GM21526 (cell line): ENCODE measurements around the gene ARVCF.

ENCODE experiments used
- ATAC-seq: cut with Tn5 transposase; IDR thresholded peaks from one replicate; pipeline ENCODE4 v1.9.1; 2021; ENCODE audit warnings: moderate library complexity; ENCODE audit not compliant: unreplicated experiment, low FRiP score

The ARVCF gene

GRCh38 chr22:20018001-20018400 is 1.4 kb upstream of the ARVCF start:
- no peak for ATAC-seq

DNA sequence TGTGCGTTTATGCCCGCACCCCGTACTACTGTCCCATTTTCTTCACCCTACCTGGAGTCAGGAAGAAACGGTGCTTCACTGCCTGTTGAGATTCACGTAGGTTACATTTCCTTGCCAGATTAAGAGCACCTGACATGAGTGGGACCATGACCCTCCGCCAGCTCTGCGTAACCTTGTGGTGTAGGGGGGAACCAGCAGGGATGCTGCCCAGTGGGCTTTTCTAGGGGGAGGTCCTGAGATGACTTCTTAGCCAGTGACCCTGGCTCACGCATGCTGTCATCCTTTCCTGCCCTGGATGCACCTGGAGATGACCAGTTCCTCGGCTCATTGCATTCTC is 967 bp upstream of the ARVCF start:
- no peak for ATAC-seq

- ATAC-seq, result no peak
Measured at GRCh38 chr22:20015971-20016733, 471 bp downstream of the ARVCF start.

DNA sequence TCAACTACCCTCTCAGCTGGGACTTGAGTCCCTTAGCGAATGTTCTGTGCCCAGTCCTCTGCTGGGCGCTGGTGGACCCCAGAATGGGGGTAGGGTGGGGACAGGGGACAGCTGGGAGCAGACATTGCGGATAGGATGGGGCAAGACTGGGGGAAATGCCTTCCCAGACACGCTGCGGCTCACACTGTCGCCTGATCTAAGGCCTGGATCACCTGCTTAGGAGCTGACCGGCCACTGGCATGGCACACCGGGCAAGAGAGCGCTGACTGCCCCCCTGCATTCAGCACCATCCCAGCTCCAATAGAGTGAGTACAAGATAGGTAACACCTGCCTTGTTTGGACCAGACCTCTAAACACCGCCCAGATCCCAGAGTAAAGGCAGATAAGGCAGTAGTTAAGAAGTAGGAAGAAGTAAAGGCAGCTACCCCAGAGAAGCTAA is 1.4 kb downstream of the ARVCF start:
- no peak for ATAC-seq

DNA sequence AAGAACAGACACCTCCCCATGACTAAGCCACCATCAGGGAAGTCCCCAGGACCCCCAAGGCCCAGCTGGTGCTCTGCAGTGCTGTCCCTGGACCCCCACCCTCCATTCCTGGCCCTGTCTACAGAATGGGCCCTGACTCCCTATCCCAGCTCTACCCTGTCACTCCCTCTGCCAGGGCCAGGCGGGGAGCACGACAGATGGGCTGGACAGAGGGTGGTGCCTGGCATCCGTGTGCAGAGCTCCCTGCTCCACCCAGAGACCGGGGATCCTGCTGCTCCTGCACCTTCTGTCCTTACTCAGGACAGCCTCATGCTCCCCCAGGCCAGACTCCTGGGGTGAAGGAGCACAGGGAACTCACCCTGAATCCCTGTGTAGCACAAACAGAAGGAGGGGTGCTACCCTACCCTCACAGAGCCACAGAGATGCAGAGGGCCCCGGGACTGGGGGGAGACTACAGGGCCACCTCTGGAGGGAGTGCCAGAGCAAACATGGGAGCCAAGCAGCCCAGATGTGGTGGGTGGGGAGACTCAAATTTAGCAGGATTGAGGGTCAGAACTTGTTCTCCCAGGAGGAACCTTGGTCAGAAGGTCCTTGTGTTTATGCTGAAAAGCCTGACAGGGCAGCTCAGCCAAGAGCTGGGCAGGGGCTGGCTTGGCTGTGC is 2.0 kb downstream of the ARVCF start:
- ATAC-seq, result no peak

GRCh38 chr22:20013382-20013871 is 3.2 kb downstream of the ARVCF start:
- no peak for ATAC-seq

GRCh38 chr22:20012741-20013331 is 3.8 kb downstream of the ARVCF start:
- ATAC-seq, result no peak

- no peak for ATAC-seq
Measured at GRCh38 chr22:20011993-20012740, 4.5 kb downstream of the ARVCF start.

DNA sequence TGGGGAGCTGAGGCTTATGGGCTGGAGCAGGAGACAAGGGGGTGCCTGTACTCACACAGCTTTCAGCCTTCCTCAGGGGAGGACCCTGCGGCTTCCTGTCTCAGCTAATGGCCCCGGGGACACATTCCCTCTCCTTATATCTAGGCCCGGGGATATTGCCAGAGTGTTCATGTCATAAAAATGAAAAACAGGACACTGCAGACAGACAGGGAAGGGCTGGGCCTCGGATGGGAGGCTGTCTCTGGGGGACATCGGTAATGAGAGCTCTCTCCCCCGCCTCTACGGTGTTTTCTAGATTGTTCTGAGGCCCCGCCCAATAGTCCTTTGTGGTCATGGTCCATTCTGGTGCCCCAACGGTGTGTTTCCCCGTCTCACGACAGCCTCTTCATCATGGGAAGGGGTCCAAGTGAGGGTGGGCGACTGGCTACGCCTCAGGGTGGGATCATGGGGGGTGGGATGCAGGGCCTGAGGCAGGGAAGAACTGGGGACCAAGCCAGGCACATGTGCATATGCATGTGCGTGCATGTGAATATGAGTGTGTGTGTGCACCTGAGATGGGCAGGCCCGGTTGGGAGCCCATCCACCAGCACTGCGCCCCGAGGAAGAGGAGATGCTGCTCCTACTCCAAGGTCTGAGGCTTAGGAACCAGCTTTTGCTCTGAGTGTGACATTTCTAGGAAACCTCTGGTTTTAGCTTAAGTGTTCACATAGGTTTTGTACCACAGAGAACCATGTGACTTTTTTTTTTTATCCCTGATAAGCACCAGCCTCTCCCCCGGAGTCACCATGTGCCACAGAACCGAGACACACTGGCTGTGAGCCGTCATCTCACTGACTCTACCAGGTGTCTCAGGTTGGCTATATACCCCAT is 5.3 kb downstream of the ARVCF start:
- no peak for ATAC-seq

DNA sequence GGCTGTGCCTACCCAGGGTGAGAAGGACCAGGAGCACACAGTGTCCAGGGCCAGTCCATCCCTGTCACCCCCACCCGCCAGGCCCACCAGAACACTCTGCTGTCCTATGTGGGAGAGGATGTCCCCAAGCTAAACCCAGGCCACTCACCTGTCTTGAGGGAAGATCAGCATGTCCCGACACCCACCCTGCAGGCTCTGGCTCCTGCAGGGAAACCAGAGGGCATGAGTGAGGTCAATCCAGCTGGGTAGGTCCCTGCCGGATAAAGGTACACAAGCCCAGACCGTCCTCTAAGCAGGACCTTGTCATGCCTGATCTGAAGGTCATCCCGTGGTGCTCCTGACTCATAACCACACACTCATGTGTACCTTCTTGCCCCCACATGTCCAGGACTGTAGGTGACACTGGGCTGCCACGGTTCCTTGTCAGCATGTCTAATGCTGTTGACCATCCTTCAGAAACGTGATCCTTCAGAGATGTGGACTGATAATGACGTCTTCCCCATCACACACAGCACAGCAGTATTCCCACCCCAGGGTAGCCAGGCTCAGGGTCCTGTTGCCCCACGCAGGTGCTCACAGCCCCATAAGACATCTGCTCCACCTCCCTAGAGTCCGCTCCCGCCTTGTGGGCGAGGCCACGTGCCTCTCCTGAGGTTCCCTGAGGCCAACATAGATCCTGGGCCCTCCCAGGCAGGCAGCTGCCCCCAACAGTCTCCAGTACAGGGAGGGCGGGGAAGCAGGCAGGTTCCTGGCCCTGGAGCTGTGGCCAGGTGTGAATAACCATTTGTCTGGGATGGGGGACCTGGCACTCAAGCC is 6.1 kb downstream of the ARVCF start:
- no peak for ATAC-seq

GRCh38 chr22:20009582-20010306 is 6.9 kb downstream of the ARVCF start:
- ATAC-seq, result no peak

DNA sequence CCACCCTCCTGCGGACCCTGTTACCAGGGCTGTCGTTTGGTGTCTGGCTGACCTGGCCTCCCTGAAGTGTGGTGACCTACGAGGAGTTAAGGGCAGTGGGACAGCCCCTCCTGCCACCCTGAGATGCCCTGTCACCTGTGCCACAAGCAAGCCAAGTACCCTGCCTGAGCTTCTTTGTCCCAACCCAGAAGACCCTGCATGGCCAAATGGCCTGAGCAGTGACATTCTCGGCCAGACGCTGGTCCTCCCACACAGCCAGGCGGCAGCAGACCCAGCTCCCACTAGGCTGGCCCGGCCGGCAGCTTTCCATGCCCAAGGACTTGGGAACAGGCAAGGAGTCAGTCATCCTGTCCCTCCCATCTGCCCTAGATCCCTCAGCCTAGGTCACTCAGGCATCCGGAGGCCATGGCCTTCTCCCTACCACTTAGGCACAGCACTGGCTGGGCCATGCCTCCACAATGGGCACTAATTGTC is 7.6 kb downstream of the ARVCF start:
- no peak for ATAC-seq

DNA sequence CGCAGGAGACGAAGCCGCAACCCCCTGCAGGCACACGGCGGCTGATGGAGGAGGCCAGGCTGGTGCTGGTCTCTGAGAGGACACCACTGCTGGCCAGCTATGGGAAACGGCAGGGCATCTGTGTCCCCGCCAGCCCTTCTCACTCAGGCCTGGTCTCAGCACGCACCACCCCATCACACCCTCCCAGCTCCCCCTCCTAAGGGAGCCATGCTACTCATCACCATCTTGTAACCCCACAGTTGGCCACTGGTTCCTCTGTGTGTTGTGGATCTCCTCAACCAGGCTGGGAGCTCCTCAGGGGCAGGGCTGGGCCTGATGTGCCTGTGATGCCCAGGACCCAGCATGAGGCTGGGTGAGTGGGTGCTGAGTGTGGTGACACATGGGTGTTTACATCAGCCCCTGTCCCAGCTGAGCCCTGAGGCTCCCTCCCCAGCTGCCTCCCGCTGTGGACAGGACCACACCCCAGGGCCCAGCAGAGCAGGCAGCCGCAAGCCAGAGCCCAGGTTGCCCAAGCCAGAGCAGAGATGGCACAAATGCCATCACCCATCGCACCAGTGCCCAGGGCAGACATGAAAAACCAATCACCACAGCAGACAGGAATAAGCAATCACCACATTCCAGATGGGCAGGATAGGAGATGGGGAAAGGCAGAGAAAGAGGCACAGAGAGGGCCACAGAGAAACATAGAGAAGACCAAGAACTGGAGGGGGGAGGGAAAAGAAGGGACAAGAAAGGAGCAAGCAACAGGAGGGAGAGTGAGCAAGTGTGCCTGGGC is 8.2 kb downstream of the ARVCF start:
- ATAC-seq, result no peak

DNA sequence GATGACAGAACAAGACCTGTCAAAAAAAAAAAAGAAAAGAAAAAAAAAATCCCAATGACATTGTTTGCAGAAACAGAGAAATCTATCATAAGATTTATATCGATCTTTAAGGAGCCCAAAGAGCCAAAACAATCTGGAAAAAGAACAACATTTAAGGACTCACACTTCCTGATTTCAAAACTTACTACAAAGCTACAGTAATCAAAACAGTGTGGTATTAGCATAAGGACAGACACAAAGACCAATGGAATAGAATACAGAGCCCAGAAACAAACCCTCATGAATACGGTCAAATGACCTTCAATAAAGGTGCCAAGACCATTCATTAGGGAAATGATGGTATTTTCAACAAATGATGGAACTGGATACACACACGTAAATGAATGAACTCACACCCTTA is 12.2 kb downstream of the ARVCF start:
- ATAC-seq, result no peak

- ATAC-seq, result no peak
Measured at GRCh38 chr22:20003304-20003703, 13.3 kb downstream of the ARVCF start.

GRCh38 chr22:20002636-20003035 is 14.0 kb downstream of the ARVCF start:
- ATAC-seq, result no peak

DNA sequence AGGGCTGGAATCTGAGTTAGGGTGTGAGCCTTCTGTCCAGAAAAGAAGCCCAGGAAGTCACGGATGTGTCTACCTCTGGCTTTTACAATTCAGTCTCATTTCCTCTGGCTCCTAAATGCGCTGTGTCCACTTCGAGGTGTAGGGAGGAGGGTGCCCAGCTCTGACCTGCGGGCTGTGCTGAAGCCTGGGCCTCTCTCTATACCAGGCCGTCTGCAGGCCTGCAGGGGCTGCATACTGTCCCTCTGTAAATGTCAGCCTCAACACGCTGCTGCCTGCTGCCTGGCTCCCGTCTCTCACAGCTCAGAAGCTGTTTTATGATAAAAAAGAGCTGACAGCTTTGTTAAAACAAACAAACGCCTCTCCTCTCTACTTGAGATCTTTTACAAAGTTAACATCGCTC is 14.5 kb downstream of the ARVCF start:
- no peak for ATAC-seq
